Smooth muscle cell (in vitro differentiated cells): ENCODE data around the gene GASK1B. TPM values are rescaled to one million over a fixed set of nuclear protein-coding genes. Genes with fewer than 3 reads are reported as not detected.

Experiments used
- DNase-seq: peaks from one replicate; lab custom pipeline; 2025; ENCODE audit not compliant: unreplicated experiment; lab: John Stamatoyannopoulos, UW
- H2AFZ ChIP-seq: fragments of 200-600 bp; sonication (generic); 2 replicates; pipeline ENCODE4 v1.6.0; 2016; ENCODE audit warnings: antibody characterized with exemption, low read depth, mild to moderate bottlenecking
- H3F3A ChIP-seq: fragments of 200-600 bp; sonication (generic); 2 replicates; pipeline ENCODE4 v1.6.0; 2017; ENCODE audit warnings: antibody characterized with exemption, low read depth
- H3K27ac ChIP-seq: fragments of 200-600 bp; sonication (generic); 2 replicates; pipeline ENCODE4 v1.5.1; 2016; ENCODE audit warnings: low read depth, mild to moderate bottlenecking
- H3K27me3 ChIP-seq: fragments of 200-600 bp; sonication (generic); 2 replicates; pipeline ENCODE4 v1.6.1; 2016; ENCODE audit warnings: low read depth, mild to moderate bottlenecking
- H3K36me3 ChIP-seq: fragments of 200-600 bp; sonication (generic); 2 replicates; pipeline ENCODE4 v1.5.1; 2016; ENCODE audit warnings: low read depth
- H3K4me1 ChIP-seq: fragments of 200-600 bp; sonication (generic); 2 replicates; pipeline ENCODE4 v1.5.1; 2016; ENCODE audit warnings: low read depth
- H3K4me2 ChIP-seq: fragments of 200-600 bp; sonication (generic); 2 replicates; pipeline ENCODE4 v1.6.0; 2016; ENCODE audit warnings: mild to moderate bottlenecking
- H3K4me3 ChIP-seq: fragments of 200-600 bp; sonication (generic); 2 replicates; pipeline ENCODE4 v1.5.1; 2016; ENCODE audit warnings: mild to moderate bottlenecking
- H3K79me2 ChIP-seq: fragments of 200-600 bp; sonication (generic); 2 replicates; pipeline ENCODE4 v1.6.0; 2016; ENCODE audit warnings: low read depth, mild to moderate bottlenecking
- H3K9ac ChIP-seq: fragments of 200-600 bp; sonication (generic); 2 replicates; pipeline ENCODE4 v1.6.0; 2016; ENCODE audit warnings: low read depth
- H3K9me3 ChIP-seq: fragments of 200-600 bp; sonication (generic); replicated peaks from 2 replicates; pipeline ENCODE4 v1.5.1; 2016; ENCODE audit warnings: low read depth
- H4K20me1 ChIP-seq: fragments of 200-600 bp; sonication (generic); 2 replicates; pipeline ENCODE4 v1.6.0; 2016; ENCODE audit warnings: low read depth
- WGBS: methylation state at CpG from one replicate; pipeline ENCODE4 v1.1.7; 2016; ENCODE audit warnings: low lambda C conversion rate; 5-methylcytosine and 5-hydroxymethylcytosine counted together
- polyA plus RNA-seq: library from polyadenylated mRNA; unstranded; fragments of >200 nt; fragmentation: Nextera tagmentation; extraction: Ambion mirVana; gene quantifications from 2 replicates; pipeline ENCODE4 v1.2.1, GENCODE V29; 2016
- total RNA-seq: library from RNA; depleted of rRNA; stranded (reverse); fragments of >200 nt; gene quantifications from 2 replicates; pipeline ENCODE4 v1.2.3, GENCODE V29; 2014
- TF ChIP-seq, protein P1 (sequence below): fragments of 200-600 bp; sonication (generic); IDR thresholded peaks from 2 replicates; pipeline ENCODE4 v1.5.1; 2017; ENCODE audit warnings: borderline replicate concordance, mild to moderate bottlenecking, antibody characterized with exemption; ENCODE audit not compliant: insufficient read depth, poor library complexity, severe bottlenecking

Gene GASK1B
- total RNA-seq (62.2 and 79.4 TPM in 2 replicates), polyA plus RNA-seq (12.9 and 22.4 TPM in 2 replicates)

- Histone ChIP-seq H3K4me2 (peak within 1 kb of the TSS; percentile 86), H3K4me1 (peaks cover 6% of the 10 kb centered on the region), H4K20me1 (no peaks in the 10 kb centered on the region), H3K79me2 (peaks cover 29% of the 10 kb centered on the region), H2AFZ (peak within 1 kb of the TSS; percentile 56), H3K27me3 (no peaks in the 10 kb centered on the region), H3F3A (no peaks in the 10 kb centered on the region), H3K9ac (peak within 1 kb of the TSS; percentile 44), H3K4me3 (peak within 1 kb of the TSS; percentile 51), H3K36me3 (no peaks in the 10 kb centered on the region), H3K27ac (peak within 1 kb of the TSS; percentile 62), H3K9me3 (no peaks in the 10 kb centered on the region)
- DNase-seq, result no peak
- TF ChIP-seq, protein P1, sequence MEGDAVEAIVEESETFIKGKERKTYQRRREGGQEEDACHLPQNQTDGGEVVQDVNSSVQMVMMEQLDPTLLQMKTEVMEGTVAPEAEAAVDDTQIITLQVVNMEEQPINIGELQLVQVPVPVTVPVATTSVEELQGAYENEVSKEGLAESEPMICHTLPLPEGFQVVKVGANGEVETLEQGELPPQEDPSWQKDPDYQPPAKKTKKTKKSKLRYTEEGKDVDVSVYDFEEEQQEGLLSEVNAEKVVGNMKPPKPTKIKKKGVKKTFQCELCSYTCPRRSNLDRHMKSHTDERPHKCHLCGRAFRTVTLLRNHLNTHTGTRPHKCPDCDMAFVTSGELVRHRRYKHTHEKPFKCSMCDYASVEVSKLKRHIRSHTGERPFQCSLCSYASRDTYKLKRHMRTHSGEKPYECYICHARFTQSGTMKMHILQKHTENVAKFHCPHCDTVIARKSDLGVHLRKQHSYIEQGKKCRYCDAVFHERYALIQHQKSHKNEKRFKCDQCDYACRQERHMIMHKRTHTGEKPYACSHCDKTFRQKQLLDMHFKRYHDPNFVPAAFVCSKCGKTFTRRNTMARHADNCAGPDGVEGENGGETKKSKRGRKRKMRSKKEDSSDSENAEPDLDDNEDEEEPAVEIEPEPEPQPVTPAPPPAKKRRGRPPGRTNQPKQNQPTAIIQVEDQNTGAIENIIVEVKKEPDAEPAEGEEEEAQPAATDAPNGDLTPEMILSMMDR, result peak; percentile 74
- 11% methylated on average over 12 of the region's 12 CpGs for WGBS
Measured at GRCh38 chr4:158172261-158173258, at the start of gene GASK1B. GASK1B (minus strand) TSS chr4:158173025; CDS start chr4:158171375, 1,650 bp downstream.

- H3K4me2 ChIP-seq, result no peak overlapping the region
- WGBS, result 90% methylated on average over 1 of the region's 1 CpG
- no peaks in the 10 kb centered on the region for H3K79me2 ChIP-seq
- no peak overlapping the region for H3K27ac ChIP-seq
- H2AFZ ChIP-seq, result no peak overlapping the region
- H3F3A ChIP-seq, result no peaks in the 10 kb centered on the region
- H3K36me3 ChIP-seq, result no peaks in the 10 kb centered on the region
- no peak overlapping the region for H3K4me3 ChIP-seq
- no peaks in the 10 kb centered on the region for H3K27me3 ChIP-seq
- no peak for DNase-seq
- TF ChIP-seq, protein P1, result no peak
- no peaks in the 10 kb centered on the region for H3K4me1 ChIP-seq
- no peak overlapping the region for H3K9ac ChIP-seq
- no peaks in the 10 kb centered on the region for H3K9me3 ChIP-seq
- no peaks in the 10 kb centered on the region for H4K20me1 ChIP-seq
Measured at GRCh38 chr4:158219623-158220022, 46.8 kb upstream of the GASK1B start.

DNA sequence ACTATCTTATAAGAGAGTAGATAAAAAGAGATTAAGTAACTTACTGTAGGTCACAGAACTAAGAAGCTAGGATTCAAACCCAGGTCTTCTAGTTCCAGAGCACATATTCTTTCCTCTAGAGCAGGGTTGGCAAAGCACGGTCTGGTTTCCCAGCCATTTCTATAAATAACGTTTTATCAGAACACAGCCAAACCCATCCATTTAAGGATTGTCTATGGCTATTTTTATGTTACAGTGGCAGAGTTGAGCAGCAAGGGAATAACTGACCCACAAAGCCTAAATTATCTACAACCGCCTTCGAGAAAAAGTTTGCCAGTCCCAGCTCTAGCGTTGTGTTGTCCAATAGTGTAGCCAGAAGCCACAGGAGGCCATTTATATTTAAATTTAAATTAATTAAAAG, 44.9 kb upstream of the GASK1B start:
- Histone ChIP-seq H2AFZ (no peak overlapping the region), H3K4me2 (no peak overlapping the region), H3K4me1 (no peaks in the 10 kb centered on the region), H3K27ac (no peak overlapping the region), H4K20me1 (no peaks in the 10 kb centered on the region), H3K9ac (no peak overlapping the region), H3F3A (no peaks in the 10 kb centered on the region), H3K27me3 (no peaks in the 10 kb centered on the region), H3K9me3 (no peaks in the 10 kb centered on the region), H3K36me3 (no peaks in the 10 kb centered on the region), H3K79me2 (no peaks in the 10 kb centered on the region), H3K4me3 (no peak overlapping the region)
- no peak for DNase-seq
- TF ChIP-seq, protein P1, result no peak
- WGBS, result 88% methylated on average over 5 of the region's 5 CpGs

DNA sequence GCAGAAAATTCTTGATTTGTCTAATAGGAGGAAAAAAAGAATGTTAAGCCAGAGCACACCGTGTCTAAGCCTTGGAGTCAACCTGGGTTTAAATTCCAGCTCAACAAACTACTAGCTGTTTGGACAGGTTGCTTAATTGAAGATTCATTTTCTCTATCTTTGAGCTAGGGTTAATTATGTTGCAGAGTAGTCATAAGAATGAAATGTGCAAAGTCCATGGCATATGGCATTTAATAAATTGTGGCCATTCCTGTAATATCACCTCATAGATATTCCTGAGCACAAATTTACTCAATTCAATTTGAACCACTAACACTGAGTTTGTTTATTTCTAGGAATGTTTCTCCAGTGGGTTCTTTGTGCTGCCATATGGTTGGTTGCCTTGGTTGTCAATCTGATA, 42.0 kb upstream of the GASK1B start:
- H3K27me3 ChIP-seq, result no peaks in the 10 kb centered on the region
- H3K4me2 ChIP-seq, result no peak overlapping the region
- H3K9ac ChIP-seq, result no peak overlapping the region
- no peaks in the 10 kb centered on the region for H4K20me1 ChIP-seq
- H3K36me3 ChIP-seq, result no peaks in the 10 kb centered on the region
- TF ChIP-seq, protein P1, result no peak
- H2AFZ ChIP-seq, result no peak overlapping the region
- H3K79me2 ChIP-seq, result no peaks in the 10 kb centered on the region
- no peak for DNase-seq
- H3K27ac ChIP-seq, result no peak overlapping the region
- WGBS, result 88% methylated on average over 1 of the region's 1 CpG
- no peaks in the 10 kb centered on the region for H3K9me3 ChIP-seq
- H3K4me3 ChIP-seq, result no peak overlapping the region
- peaks cover 8% of the 10 kb centered on the region for H3K4me1 ChIP-seq
- no peaks in the 10 kb centered on the region for H3F3A ChIP-seq
